PC-9 (cell line): Measurements from ENCODE around the gene TM4SF1. TPM values are rescaled to one million over a fixed set of nuclear protein-coding genes. Genes with fewer than 3 reads are reported as not detected.

Experiments used
- BruUV-seq: library from RNA; stranded (reverse); fragments of 400-500 nt; replicated peaks from 2 replicates; lab custom pipeline; 2021; lab: Mats Ljungman, UMichigan
- CTCF ChIA-PET: fragments of 300-600 bp; sonication (Branson Sonifier 250); formaldehyde crosslinking; loops from one replicate; lab custom pipeline; 2022; ENCODE audit warnings: antibody characterized with exemption; lab: Charles Lee
- POLR2A ChIA-PET: fragments of 300-600 bp; sonication (Branson Sonifier 250); formaldehyde crosslinking; loops from one replicate; lab custom pipeline; 2022; ENCODE audit warnings: antibody characterized with exemption; ENCODE audit not compliant: unreplicated experiment; lab: Charles Lee
- DNase-seq, 2 experiments: peaks; one replicate each; pipeline versions ENCODE4 v3.0.0 to v3.0.0-alpha.2; 2015 to 2022; ENCODE audit warnings: mixed read lengths in 1 of 2
- H2AFZ ChIP-seq: fragments of 200-600 bp; sonication (generic); 2 replicates; pipeline ENCODE4 v1.8.1; 2017; ENCODE audit warnings: antibody characterized with exemption
- H3F3A ChIP-seq: fragments of 200-600 bp; sonication (generic); 2 replicates; pipeline ENCODE4 v1.8.1; 2017; ENCODE audit warnings: antibody characterized with exemption, mild to moderate bottlenecking, low read depth; ENCODE audit not compliant: insufficient read depth
- H3K27ac ChIP-seq: fragments of 200-600 bp; sonication (generic); 2 replicates; pipeline ENCODE4 v1.6.1; 2016; ENCODE audit warnings: mixed run types
- H3K27me3 ChIP-seq: fragments of 200-600 bp; sonication (generic); 2 replicates; pipeline ENCODE4 v1.6.1; 2016; ENCODE audit warnings: low read depth, mixed run types; ENCODE audit not compliant: insufficient read depth
- H3K36me3 ChIP-seq: fragments of 200-600 bp; sonication (generic); 2 replicates; pipeline ENCODE4 v1.6.1; 2016; ENCODE audit warnings: low read depth, mixed run types
- H3K4me1 ChIP-seq: fragments of 200-600 bp; sonication (generic); replicated peaks from 2 replicates; pipeline ENCODE4 v1.6.1; 2016; ENCODE audit warnings: mixed run types; ENCODE audit not compliant: insufficient read depth
- H3K4me2 ChIP-seq: fragments of 200-600 bp; sonication (generic); 2 replicates; pipeline ENCODE4 v1.6.1; 2017; ENCODE audit warnings: mixed run types
- H3K4me3 ChIP-seq: fragments of 200-600 bp; sonication (generic); 2 replicates; pipeline ENCODE4 v1.6.1; 2016; ENCODE audit warnings: mixed run types
- H3K79me2 ChIP-seq: fragments of 200-600 bp; sonication (generic); 2 replicates; pipeline ENCODE4 v1.6.1; 2017; ENCODE audit warnings: low read depth, mixed run types
- H3K9me2 ChIP-seq: fragments of 200-600 bp; sonication (generic); 2 replicates; pipeline ENCODE4 v1.8.1; 2017; ENCODE audit warnings: mild to moderate bottlenecking; ENCODE audit not compliant: insufficient read depth
- H3K9me3 ChIP-seq: fragments of 200-600 bp; sonication (generic); 2 replicates; pipeline ENCODE4 v1.8.1; 2016; ENCODE audit warnings: low read depth; ENCODE audit not compliant: insufficient read depth
- H4K20me1 ChIP-seq: fragments of 200-600 bp; sonication (generic); 2 replicates; pipeline ENCODE4 v1.8.1; 2017; ENCODE audit not compliant: insufficient read depth
- EZH2 ChIP-seq: fragments of 200-600 bp; sonication (generic); IDR thresholded peaks from 2 replicates; pipeline ENCODE4 v1.8.0; 2017; ENCODE audit warnings: antibody characterized with exemption, low read depth
- intact Hi-C: fragments of 100-400 bp; cut with micrococcal nuclease; formaldehyde crosslinking; loops from one replicate; pipeline ENCODE4 v1.10.0; 2022; ENCODE audit not compliant: unreplicated experiment
- total RNA-seq: library from RNA; stranded (reverse); gene quantifications from 2 replicates; pipeline ENCODE4 v1.2.3, GENCODE V29; 2021
- TF ChIP-seq, protein P1 (sequence below): fragments of 200-600 bp; sonication (generic); conservative IDR thresholded peaks from 2 replicates; pipeline ENCODE4 v1.6.1; 2017; ENCODE audit warnings: mixed run types, antibody characterized with exemption, mild to moderate bottlenecking, moderate library complexity

Gene TM4SF1
- total RNA-seq, 1 experiment from 2014 or later: 146 TPM

DNA sequence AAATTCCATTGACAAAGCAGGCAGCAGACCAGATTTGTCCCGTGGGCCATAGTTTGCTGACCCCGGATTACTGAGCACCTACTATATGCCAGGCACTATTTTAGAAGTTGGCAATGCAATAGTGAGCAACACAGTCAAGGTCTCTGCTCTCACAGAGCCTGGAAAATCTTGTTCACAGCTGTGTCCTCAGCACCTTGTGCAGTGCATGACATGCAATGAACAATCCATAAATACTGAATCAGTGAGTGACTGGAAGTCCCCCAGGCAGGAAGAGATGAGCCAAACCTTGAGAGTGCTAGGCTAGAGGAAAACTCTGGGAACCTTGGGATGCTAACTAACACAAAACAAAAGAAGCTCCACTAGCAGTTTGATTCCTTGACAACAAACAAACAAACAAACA, 14.4 kb downstream of the TM4SF1 start:
- BruUV-seq: no TSS peak
- Histone ChIP-seq H3K4me2 (no peak overlapping the region), H3K4me1 (peaks cover 24% of the 10 kb centered on the region), H3K27ac (no peak overlapping the region), H3K79me2 (no peaks in the 10 kb centered on the region), H3K4me3 (no peak overlapping the region), H3K36me3 (no peaks in the 10 kb centered on the region), H3K9me2 (no peaks in the 10 kb centered on the region), H2AFZ (no peak overlapping the region), H3F3A (peaks cover 22% of the 10 kb centered on the region), H3K27me3 (no peaks in the 10 kb centered on the region), H4K20me1 (no peaks in the 10 kb centered on the region), H3K9me3 (no peaks in the 10 kb centered on the region; the same call in 1 of the 2 replicates)
- DNase-seq: no peak
- ChIA-PET POLR2A (no interaction called here), CTCF (interaction anchor here (0.7 kb wide), 1 partner anchor 233 kb away, joined by 3 read pairs; no protein-coding TSS in a partner anchor)
- TF ChIP-seq EZH2: no peak
- TF ChIP-seq, protein P1, sequence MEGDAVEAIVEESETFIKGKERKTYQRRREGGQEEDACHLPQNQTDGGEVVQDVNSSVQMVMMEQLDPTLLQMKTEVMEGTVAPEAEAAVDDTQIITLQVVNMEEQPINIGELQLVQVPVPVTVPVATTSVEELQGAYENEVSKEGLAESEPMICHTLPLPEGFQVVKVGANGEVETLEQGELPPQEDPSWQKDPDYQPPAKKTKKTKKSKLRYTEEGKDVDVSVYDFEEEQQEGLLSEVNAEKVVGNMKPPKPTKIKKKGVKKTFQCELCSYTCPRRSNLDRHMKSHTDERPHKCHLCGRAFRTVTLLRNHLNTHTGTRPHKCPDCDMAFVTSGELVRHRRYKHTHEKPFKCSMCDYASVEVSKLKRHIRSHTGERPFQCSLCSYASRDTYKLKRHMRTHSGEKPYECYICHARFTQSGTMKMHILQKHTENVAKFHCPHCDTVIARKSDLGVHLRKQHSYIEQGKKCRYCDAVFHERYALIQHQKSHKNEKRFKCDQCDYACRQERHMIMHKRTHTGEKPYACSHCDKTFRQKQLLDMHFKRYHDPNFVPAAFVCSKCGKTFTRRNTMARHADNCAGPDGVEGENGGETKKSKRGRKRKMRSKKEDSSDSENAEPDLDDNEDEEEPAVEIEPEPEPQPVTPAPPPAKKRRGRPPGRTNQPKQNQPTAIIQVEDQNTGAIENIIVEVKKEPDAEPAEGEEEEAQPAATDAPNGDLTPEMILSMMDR: no peak
- intact Hi-C loops: no loop called here

DNA sequence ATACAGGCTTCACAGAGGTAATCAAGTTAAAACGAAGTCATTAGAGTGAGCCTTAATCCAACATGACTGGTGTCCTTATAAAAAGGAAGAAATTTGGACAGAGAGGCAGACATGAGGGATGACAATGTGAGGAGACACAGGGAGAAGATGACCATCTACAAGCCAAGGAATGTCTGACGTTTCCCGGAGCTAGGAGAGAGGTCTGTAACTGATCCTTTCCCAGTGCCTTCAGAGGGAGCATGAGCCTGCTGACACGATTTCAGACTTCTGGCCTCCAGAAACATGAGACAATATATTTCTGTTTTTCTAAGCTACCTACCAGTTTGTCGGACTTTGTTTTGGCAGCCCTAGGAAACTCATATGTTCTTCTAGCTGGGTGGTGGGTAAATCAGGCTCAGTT, 15.1 kb downstream of the TM4SF1 start:
- no peak overlapping the region for H3K4me3 ChIP-seq
- CTCF ChIA-PET: interaction anchor here (0.5 to 0.7 kb wide), 3 partner anchors 232 to 419 kb away, joined by 3 to 17 read pairs (median 3); no protein-coding TSS in a partner anchor

GRCh38 chr3:149356630-149357029, 20.8 kb downstream of the TM4SF1 start:
- Histone ChIP-seq H3K4me3 (no peak overlapping the region), H3K79me2 (no peaks in the 10 kb centered on the region), H3K9me2 (no peaks in the 10 kb centered on the region), H3K9me3 (0 out of 2 replicates have a peak, but pooled peaks cover 5% of the 10 kb centered on the region), H2AFZ (no peak overlapping the region), H3K27me3 (no peaks in the 10 kb centered on the region), H3F3A (no peaks in the 10 kb centered on the region; the same call in 1 of the 2 replicates), H3K4me2 (no peak overlapping the region), H3K36me3 (no peaks in the 10 kb centered on the region), H4K20me1 (no peaks in the 10 kb centered on the region), H3K27ac (no peak overlapping the region), H3K4me1 (no peaks in the 10 kb centered on the region)
- no peak for DNase-seq
- TF ChIP-seq EZH2: no peak
- CTCF ChIA-PET: no interaction called here
- POLR2A ChIA-PET: no interaction called here
- no TSS peak for BruUV-seq
- intact Hi-C loops: no loop called here

More for the DNA sequence above, 15.1 kb downstream of the TM4SF1 start:
- POLR2A ChIA-PET: no interaction called here
- Histone ChIP-seq H3K4me2 (no peak overlapping the region), H3F3A (peaks cover 16% of the 10 kb centered on the region), H3K4me1 (peaks cover 18% of the 10 kb centered on the region), H2AFZ (no peak overlapping the region), H3K9me2 (no peaks in the 10 kb centered on the region), H3K27ac (no peak overlapping the region), H4K20me1 (no peaks in the 10 kb centered on the region), H3K36me3 (no peaks in the 10 kb centered on the region), H3K9me3 (peaks cover 5% of the 10 kb centered on the region; the same call in 1 of the 2 replicates), H3K27me3 (no peaks in the 10 kb centered on the region), H3K79me2 (no peaks in the 10 kb centered on the region)
- BruUV-seq: no TSS peak
- no peak for DNase-seq
- TF ChIP-seq, protein P1: no peak
- TF ChIP-seq EZH2: no peak
- intact Hi-C loops: no loop called here
